Measurements from ENCODE around the gene RAMACL. TPM values are rescaled to one million over a fixed set of nuclear protein-coding genes. Genes with fewer than 3 reads are reported as not detected.

Gene RAMACL
- total RNA-seq, 1 experiment from 2014 or later, result 0.28 TPM

DNA sequence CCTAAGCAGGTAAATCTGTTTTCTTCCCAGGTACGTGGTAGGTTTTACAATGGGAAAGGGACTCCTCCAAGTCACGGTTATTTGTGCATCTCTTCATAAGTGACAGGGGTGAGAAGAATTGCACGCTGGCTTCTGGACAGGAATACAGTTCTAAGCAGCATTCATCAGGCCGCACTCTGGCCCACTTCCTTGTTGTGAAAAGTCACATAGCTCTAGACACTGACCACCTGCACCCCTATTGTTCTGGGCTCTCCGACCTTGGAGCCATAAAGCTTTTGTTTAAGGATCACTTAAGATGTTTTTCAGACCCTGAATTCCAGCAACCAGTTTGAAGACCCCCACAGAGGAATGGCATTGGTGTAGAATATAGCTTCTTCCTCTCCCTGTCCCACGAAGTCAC lies 31.4 kb downstream of the RAMACL start:
- Mint-ChIP-seq H3K4me1 (peaks cover 35 to 40% of the 10 kb centered on the region in 2 experiments), H3K4me3 (no peak overlapping the region), H3K9me3 (no peaks in the 10 kb centered on the region; a peak in 1 of 5 replicates), H3K27ac (peak overlapping the region in 1 of 3 experiments; percentile 87; a peak in 1 of 7 replicates), H3K36me3 (ENCODE audit: insufficient read depth in 1 of 3, low read depth in 3 of 3) (peaks cover 0 to 2% (median 0%) of the 10 kb centered on the region in 3 experiments; a peak in 2 of 7 replicates), H3K27me3 (ENCODE audit: low read depth) (peaks cover 2% of the 10 kb centered on the region; the same call in 1 of the 2 replicates)
- Histone ChIP-seq H3K23ac (ENCODE audit: insufficient read length, low read depth, low read length) (no peak overlapping the region), H4K20me1 (ENCODE audit: control insufficient read depth, insufficient read depth, insufficient read length) (no peaks in the 10 kb centered on the region), H3K56ac (ENCODE audit: insufficient read length, low read depth, low read length) (no peak overlapping the region), H2AK5ac (ENCODE audit: insufficient read length, low read length) (no peak overlapping the region), H4K91ac (ENCODE audit: insufficient read length, low read depth, low read length) (no peak overlapping the region), H3K4ac (ENCODE audit: low read depth, low read length) (no peak overlapping the region), H2BK5ac (ENCODE audit: insufficient read length, low read length) (no peak overlapping the region), H3K27me3 (ENCODE audit: insufficient read depth, low read length) (no peaks in the 10 kb centered on the region), H3K79me1 (ENCODE audit: insufficient read depth, low read depth, low read length, poor library complexity, severe bottlenecking) (no peaks in the 10 kb centered on the region), H3K9me3 (ENCODE audit: control insufficient read depth, low read depth, low read length) (no peaks in the 10 kb centered on the region), H3K9ac (ENCODE audit: extremely low read depth, insufficient read length, low read length) (no peak overlapping the region), H3K4me1 (ENCODE audit: insufficient read depth, low read length) (peaks cover 4% of the 10 kb centered on the region; the same call in 1 of the 2 replicates), H2AFZ (ENCODE audit: low read length) (no peak overlapping the region), H3K23me2 (ENCODE audit: insufficient read length, low read depth, low read length, poor library complexity, severe bottlenecking) (no peaks in the 10 kb centered on the region), H3K4me2 (ENCODE audit: insufficient read depth, insufficient read length, low read length) (no peak overlapping the region), H2BK15ac (ENCODE audit: low read depth, low read length) (no peak overlapping the region), H3K18ac (ENCODE audit: insufficient read length, low read depth, low read length) (no peak overlapping the region), H3K27ac (ENCODE audit: insufficient read length, low read depth, low read length) (no peak overlapping the region), H4K5ac (ENCODE audit: insufficient read length, low read depth, low read length) (no peak overlapping the region), H4K8ac (replicated peaks; ENCODE audit: insufficient read length, low read depth, low read length) (no peak overlapping the region), H2BK12ac (ENCODE audit: insufficient read length, low read depth, low read length) (no peak overlapping the region), H3K79me2 (ENCODE audit: insufficient read depth, low read length) (peaks cover 4% of the 10 kb centered on the region; the same call in 1 of the 2 replicates), H3K14ac (ENCODE audit: insufficient read depth, low read length) (no peak overlapping the region), H2BK120ac (ENCODE audit: low read depth, low read length, poor library complexity, severe bottlenecking) (no peak overlapping the region), H2BK20ac (ENCODE audit: low read depth, low read length, poor library complexity, severe bottlenecking) (no peak overlapping the region), H3T11ph (ENCODE audit: low read length) (no peak overlapping the region)
- DNase-seq, result no peak
- no peak for TF ChIP-seq CTCF (conservative IDR thresholded peaks at IDR 0.05)
- no CpG with 5 or more reads among the region's 6 CpGs for WGBS (ENCODE audit: extremely low coverage, insufficient read length, low lambda C conversion rate)

Data from H9 (cell line).